Heart left ventricle (tissue), 13 donors: Measurements from ENCODE around the gene MTARC2.

ENCODE experiments used
- CTCF ChIP-seq, 12 donors: fragments of 200-600 bp; sonication (generic) in 4 of 12; IDR thresholded peaks; one replicate each; pipeline versions ENCODE4 v1.5.0 to v1.8.0; 2018 to 2022; ENCODE audit warnings: antibody characterized with exemption in 12 of 12, mild to moderate bottlenecking in 5 of 12
- POLR2A ChIP-seq, 2 donors: fragments of 450-650 bp; IDR thresholded peaks; one replicate each; pipeline ENCODE4 v1.6.1; 2017; ENCODE audit warnings: antibody characterized with exemption in 2 of 2, mild to moderate bottlenecking in 2 of 2, moderate library complexity in 2 of 2
- donor health status: ischemic (EF 13 %, LVEDD 7.1; RV severe dilation, severe dysfunction).
- donor health status: DM: no; HTN: yes; CAD: no.
- donor health status: DM: no; HTN: no; CAD: no.
- donor health status: ischemic (EF 25% LVEDD 6.9; RV normal size, moderate dysfunction).
- donor health status: ischemic (EF 25% LVEDD 5.7; RV mildly dilated, moderate dysfunction).
- donor health status: ischemic (EF 35%, LVEDD 5.7; RV mildly dilated, moderate dysfunction).
- donor health status: nonischemic (EF 11% LVEDD 7.7; RV severe dilation, severe dysfunction).
- donor health status: DM: yes; HTN: yes; CAD: no.
- donor health status: PGD.
- donor health status: ischemic (EF 29% LVEDD 5.4; RV normal size, mild dysfunction).
- donor health status: nonischemic (EF 23%, LVEDD 6.1; RV moderate dilation, normal function).

DNA sequence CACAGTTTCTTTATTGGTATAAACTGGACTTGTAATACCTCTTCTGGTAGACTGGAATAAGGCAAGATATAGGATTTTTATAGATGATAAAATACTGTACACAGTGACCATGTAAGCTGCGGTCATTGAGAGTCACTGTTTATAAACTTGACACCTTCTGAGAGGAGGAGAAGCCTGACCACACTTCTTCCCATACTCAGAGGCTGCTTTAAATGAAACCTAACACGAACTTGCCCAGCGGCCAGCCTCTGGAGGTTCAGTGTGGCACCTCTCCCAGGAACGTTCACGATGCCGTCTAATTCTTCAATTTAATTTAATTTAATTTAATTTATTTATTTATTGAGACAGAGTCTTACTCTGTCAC, 61.0 kb downstream of the MTARC2 start:
- TF ChIP-seq CTCF (IDR thresholded peaks at IDR 0.05) (no peak), POLR2A (IDR thresholded peaks at IDR 0.05) (no peak)
